Subcutaneous abdominal adipose tissue (tissue), 5 donors: ENCODE data around the gene NLN.
"Not testable (repeated sequence)": the region's sequence is repeated elsewhere in the genome, so short reads cannot be mapped to it uniquely, and the experiment has no call there.

Source experiments
- H3K27ac ChIP-seq: one replicate; pipeline ENCODE4 v1.7.0; 2013; ENCODE audit warnings: low read depth, mild to moderate bottlenecking, inconsistent platforms, low read length, moderate library complexity
- H3K27me3 ChIP-seq, 5 donors: one replicate each; pipeline ENCODE4 v1.7.0; 2013; ENCODE audit warnings: low read length in 5 of 5, inconsistent platforms in 1 of 5; ENCODE audit not compliant: control insufficient read depth in 5 of 5, insufficient read depth in 4 of 5
- H3K36me3 ChIP-seq, 5 donors: one replicate each; pipeline ENCODE4 v1.7.0; 2013; ENCODE audit warnings: low read length in 5 of 5; ENCODE audit not compliant: control insufficient read depth in 5 of 5, insufficient read depth in 5 of 5
- H3K4me1 ChIP-seq, 5 donors: one replicate each; pipeline ENCODE4 v1.7.0; 2013; ENCODE audit warnings: low read length in 5 of 5, mild to moderate bottlenecking in 3 of 5, moderate library complexity in 1 of 5; ENCODE audit not compliant: control insufficient read depth in 5 of 5, insufficient read depth in 5 of 5
- H3K4me3 ChIP-seq, 5 donors: one replicate each; pipeline ENCODE4 v1.7.0; 2013; ENCODE audit warnings: low read length in 5 of 5, low read depth in 1 of 5
- H3K9ac ChIP-seq, 5 donors: one replicate each; pipeline ENCODE4 v1.7.0; 2013; ENCODE audit warnings: low read length in 5 of 5, mild to moderate bottlenecking in 4 of 5, moderate library complexity in 3 of 5
- H3K9me3 ChIP-seq, 5 donors: one replicate each; pipeline ENCODE4 v1.7.0; 2013; ENCODE audit warnings: low read length in 5 of 5; ENCODE audit not compliant: control insufficient read depth in 5 of 5
- donor health status: healthy.
- donor health status: healthy.
- donor health status: healthy.
- donor health status: healthy.
- donor health status: healthy.

The NLN gene

DNA sequence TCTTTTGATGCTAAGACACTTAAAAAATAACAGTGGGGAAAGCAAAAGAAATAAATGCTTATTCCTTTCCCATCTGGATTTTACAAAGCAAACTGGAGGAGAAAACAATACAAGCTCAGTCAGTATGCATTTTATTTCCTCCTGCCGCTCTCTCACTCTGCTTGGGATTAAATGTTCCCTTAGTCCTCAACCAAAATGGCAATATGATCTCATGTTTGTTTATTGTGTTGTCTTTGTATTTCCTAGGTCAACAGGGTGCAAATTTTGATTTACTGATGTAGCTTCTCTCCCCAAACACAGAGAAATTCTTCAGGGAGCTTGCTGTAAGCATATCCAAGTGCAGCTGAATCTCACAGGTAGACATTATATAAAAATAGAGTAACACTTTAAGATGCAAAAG lies 112.3 kb downstream of the NLN start:
- Histone ChIP-seq H3K27ac (no peak overlapping the region), H3K9ac (no peak overlapping the region), H3K4me3 (no peak overlapping the region), H3K36me3 (no peaks in the 10 kb centered on the region), H3K27me3 (no peaks in the 10 kb centered on the region), H3K4me1 (peaks cover 0 to 12% (median 0%) of the 10 kb centered on the region in 5 donors), H3K9me3 (no peaks in the 10 kb centered on the region)

DNA sequence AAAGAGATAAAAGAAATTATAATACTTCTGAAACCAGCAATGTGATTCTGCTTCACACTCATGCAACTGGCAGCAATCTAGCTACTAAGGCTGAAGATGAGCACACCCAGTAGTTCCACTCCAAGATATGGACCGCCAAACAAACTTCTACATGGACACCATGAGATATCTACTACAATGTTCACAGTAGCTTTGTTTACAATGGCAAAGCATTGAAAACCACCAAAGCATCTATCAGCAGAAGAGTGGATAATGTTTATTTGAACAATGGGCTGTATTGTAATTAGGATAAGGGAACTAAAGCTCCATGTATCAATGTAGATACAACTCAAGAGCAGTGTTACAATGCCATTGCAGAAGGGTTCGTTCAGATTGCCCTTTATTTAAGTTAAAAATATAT lies 113.2 kb downstream of the NLN start:
- no peak overlapping the region for H3K4me3 ChIP-seq
- no peaks in the 10 kb centered on the region for H3K36me3 ChIP-seq
- no peak overlapping the region for H3K9ac ChIP-seq
- H3K27ac ChIP-seq, result no peak overlapping the region
- H3K4me1 ChIP-seq, result peaks cover 0 to 12% (median 0%) of the 10 kb centered on the region in 5 donors
- no peaks in the 10 kb centered on the region for H3K9me3 ChIP-seq
- no peaks in the 10 kb centered on the region for H3K27me3 ChIP-seq

- Histone ChIP-seq H3K27ac (no peak overlapping the region), H3K9me3 (no peaks in the 10 kb centered on the region), H3K4me1 (peaks cover 0 to 9% (median 0%) of the 10 kb centered on the region in 5 donors), H3K4me3 (no peak overlapping the region), H3K27me3 (no peaks in the 10 kb centered on the region), H3K36me3 (no peaks in the 10 kb centered on the region), H3K9ac (no peak overlapping the region)
Observed at GRCh38 chr5:65837139-65837538, 115.1 kb downstream of the NLN start.

DNA sequence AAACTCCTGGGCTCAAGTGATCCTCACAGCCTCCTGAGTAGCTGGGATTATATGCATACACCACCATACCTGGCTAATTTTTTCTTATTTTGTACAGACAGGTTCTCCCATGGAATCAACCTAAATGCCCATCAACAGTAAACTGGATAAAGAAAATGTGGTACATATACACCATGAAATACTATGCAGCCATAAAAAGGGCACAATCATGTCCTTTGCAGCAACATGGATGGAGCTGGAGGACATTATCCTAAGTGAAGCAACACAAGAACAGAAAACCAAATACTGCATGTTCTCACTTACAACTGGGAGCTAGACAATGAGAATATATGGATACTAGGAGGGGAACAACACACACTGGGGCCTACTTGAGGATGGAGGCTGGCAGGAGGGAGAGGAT lies 117.2 kb downstream of the NLN start:
- not testable (repeated sequence) for H3K9me3 ChIP-seq, H3K36me3 ChIP-seq, H3K4me3 ChIP-seq, H3K27me3 ChIP-seq, H3K4me1 ChIP-seq, H3K27ac ChIP-seq, H3K9ac ChIP-seq

- no peak overlapping the region for H3K9ac ChIP-seq
- H3K4me1 ChIP-seq, result no peaks in the 10 kb centered on the region
- no peaks in the 10 kb centered on the region for H3K27me3 ChIP-seq
- H3K36me3 ChIP-seq, result no peaks in the 10 kb centered on the region
- no peak overlapping the region for H3K4me3 ChIP-seq
- H3K27ac ChIP-seq, result no peak overlapping the region
- H3K9me3 ChIP-seq, result no peaks in the 10 kb centered on the region
Observed at GRCh38 chr5:65840071-65840470, 118.1 kb downstream of the NLN start.

DNA sequence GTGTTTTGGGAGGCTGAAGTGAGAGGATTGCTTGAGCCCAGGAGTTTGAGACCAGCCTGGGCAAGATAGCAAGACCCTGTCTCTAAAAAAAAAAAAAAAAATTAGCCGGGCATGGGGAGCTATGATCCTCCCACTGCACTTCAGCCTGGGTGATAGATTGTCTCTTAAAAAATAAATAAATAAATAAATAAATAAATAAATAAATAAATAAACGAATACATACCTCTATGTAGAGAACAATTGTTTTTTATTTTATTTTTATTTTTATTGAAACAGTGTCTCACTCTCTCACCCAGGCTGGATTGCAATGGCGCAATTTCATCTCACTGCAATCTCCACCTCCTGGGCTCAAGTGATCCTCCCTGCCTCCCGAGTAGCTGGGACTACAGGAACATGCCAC lies 122.8 kb downstream of the NLN start:
- H3K27ac ChIP-seq, H3K27me3 ChIP-seq, H3K36me3 ChIP-seq, H3K9ac ChIP-seq, H3K4me3 ChIP-seq, H3K4me1 ChIP-seq, H3K9me3 ChIP-seq: not testable (repeated sequence)

DNA sequence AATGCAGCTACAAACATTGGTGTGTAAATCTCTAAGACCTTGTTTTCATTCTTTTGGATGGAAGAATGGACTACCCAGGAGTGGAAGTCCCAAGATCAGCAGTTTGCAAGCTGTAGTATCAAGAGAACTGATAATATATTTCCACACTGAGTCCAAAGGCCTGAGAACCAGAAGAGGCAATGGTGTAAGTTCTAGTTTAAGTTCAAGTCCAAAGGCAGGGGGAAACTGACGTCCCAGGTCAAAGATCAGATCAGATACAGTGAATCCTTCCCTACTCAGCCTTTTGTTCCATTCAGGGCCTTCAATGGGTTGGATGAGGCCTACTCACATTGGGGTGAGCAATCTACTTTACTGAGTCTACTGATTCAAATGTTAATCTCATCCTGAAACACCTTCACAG lies 124.1 kb downstream of the NLN start:
- H3K9ac ChIP-seq, result no peak overlapping the region
- no peaks in the 10 kb centered on the region for H3K4me1 ChIP-seq
- H3K36me3 ChIP-seq, result no peaks in the 10 kb centered on the region
- H3K4me3 ChIP-seq, result no peak overlapping the region
- H3K27me3 ChIP-seq, result no peaks in the 10 kb centered on the region
- no peak overlapping the region for H3K27ac ChIP-seq
- H3K9me3 ChIP-seq, result no peaks in the 10 kb centered on the region

- H3K27ac ChIP-seq, H3K36me3 ChIP-seq, H3K4me3 ChIP-seq, H3K9me3 ChIP-seq, H3K9ac ChIP-seq, H3K27me3 ChIP-seq, H3K4me1 ChIP-seq: not testable (repeated sequence)
Observed at GRCh38 chr5:65847019-65847418, 125.0 kb downstream of the NLN start.

DNA sequence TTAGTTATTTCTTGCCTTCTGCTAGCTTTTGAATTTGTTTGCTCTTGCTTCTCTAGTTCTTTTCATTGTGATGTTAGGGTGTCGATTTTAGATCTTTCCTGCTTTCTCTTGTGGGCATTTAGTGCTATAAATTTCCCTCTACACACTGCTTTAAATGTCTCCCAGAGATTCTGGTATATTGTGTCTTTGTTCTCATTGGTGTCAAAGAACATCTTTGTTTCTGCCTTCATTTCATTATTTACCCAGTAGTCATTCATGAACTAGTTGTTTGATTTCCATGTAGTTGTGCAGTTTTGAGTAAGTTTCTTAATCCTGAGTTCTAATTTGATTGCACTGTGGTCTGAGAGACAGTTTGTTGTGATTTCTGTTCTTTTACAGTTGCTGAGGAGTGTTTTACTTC lies 127.9 kb downstream of the NLN start:
- H3K4me3 ChIP-seq, H3K9ac ChIP-seq, H3K9me3 ChIP-seq, H3K4me1 ChIP-seq, H3K27me3 ChIP-seq, H3K36me3 ChIP-seq, H3K27ac ChIP-seq: not testable (repeated sequence)

GRCh38 chr5:65854925-65855324 lies 132.9 kb downstream of the NLN start:
- no peaks in the 10 kb centered on the region for H3K4me1 ChIP-seq
- H3K27me3 ChIP-seq, result no peaks in the 10 kb centered on the region
- no peaks in the 10 kb centered on the region for H3K36me3 ChIP-seq
- no peak overlapping the region for H3K9ac ChIP-seq
- H3K27ac ChIP-seq, result no peak overlapping the region
- no peak overlapping the region for H3K4me3 ChIP-seq
- no peaks in the 10 kb centered on the region for H3K9me3 ChIP-seq

DNA sequence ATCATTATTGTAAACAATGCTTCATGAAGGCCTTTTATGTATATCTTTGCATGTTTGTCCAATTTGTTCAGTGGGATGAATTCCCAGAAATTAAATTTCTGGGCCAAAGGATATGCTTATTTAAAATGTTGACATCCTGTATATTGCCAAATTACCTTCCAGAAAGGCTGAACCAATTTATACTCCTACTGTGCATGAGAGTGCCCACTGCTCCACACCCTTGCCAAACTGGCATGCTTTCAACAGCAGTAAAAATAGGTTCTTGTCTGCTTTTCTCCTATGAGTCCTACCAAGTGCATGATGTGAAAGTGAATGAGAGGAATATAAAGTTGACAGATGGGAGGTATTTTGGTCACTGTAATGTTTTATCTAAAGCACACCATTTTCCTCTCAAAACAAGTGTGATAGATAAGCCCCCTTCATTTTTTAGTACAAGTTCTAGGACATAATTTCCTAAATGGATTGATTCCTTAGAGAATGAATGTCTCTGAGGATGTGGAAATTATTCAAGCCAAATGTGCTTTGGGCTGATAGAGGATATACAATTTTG lies 133.8 kb downstream of the NLN start:
- Histone ChIP-seq H3K27ac (no peak overlapping the region), H3K27me3 (no peaks in the 10 kb centered on the region), H3K9me3 (no peaks in the 10 kb centered on the region), H3K9ac (no peak overlapping the region), H3K4me1 (no peaks in the 10 kb centered on the region), H3K4me3 (no peak overlapping the region), H3K36me3 (no peaks in the 10 kb centered on the region)
